Measurements from ENCODE around the gene EIF4E2.
"Not testable (repeated sequence)": the region's sequence is repeated elsewhere in the genome, so short reads cannot be mapped to it uniquely, and the experiment has no call there.

EIF4E2 gene

GRCh38 chr2:232570481-232570880 lies 20.0 kb downstream of the EIF4E2 start:
- not testable (repeated sequence) for DNase-seq

- no peak for DNase-seq
Measured at GRCh38 chr2:232571026-232571474, 20.6 kb downstream of the EIF4E2 start.

- DNase-seq: no peak
Measured at GRCh38 chr2:232573042-232573441, 22.6 kb downstream of the EIF4E2 start.

GRCh38 chr2:232573771-232574435 lies 23.4 kb downstream of the EIF4E2 start:
- DNase-seq: no peak

GRCh38 chr2:232574674-232575403 lies 24.4 kb downstream of the EIF4E2 start:
- no peak for DNase-seq

GRCh38 chr2:232575404-232575746 lies 24.9 kb downstream of the EIF4E2 start:
- DNase-seq: no peak

GRCh38 chr2:232576995-232577394 lies 26.5 kb downstream of the EIF4E2 start:
- no peak for DNase-seq

- no peak for DNase-seq
Measured at GRCh38 chr2:232577841-232578240, 27.4 kb downstream of the EIF4E2 start.

- DNase-seq: no peak
Measured at GRCh38 chr2:232578626-232579025, 28.1 kb downstream of the EIF4E2 start.

GRCh38 chr2:232580648-232580981 lies 30.1 kb downstream of the EIF4E2 start:
- no peak for DNase-seq

- DNase-seq: no peak
Measured at GRCh38 chr2:232581725-232582124, 31.2 kb downstream of the EIF4E2 start.

- DNase-seq: no peak
Measured at GRCh38 chr2:232584238-232584637, 33.7 kb downstream of the EIF4E2 start.

GRCh38 chr2:232586943-232587505 lies 36.5 kb downstream of the EIF4E2 start:
- DNase-seq: no peak

- no peak for DNase-seq
Measured at GRCh38 chr2:232587512-232587911, 37.0 kb downstream of the EIF4E2 start.

GRCh38 chr2:232588031-232588430 lies 37.5 kb downstream of the EIF4E2 start:
- no peak for DNase-seq

- no peak for DNase-seq
Measured at GRCh38 chr2:232588680-232589585, 38.4 kb downstream of the EIF4E2 start.

- no peak for DNase-seq
Measured at GRCh38 chr2:232592772-232593395, 42.4 kb downstream of the EIF4E2 start.

GRCh38 chr2:232593982-232594381 lies 43.5 kb downstream of the EIF4E2 start:
- no peak for DNase-seq

GRCh38 chr2:232597362-232598079 lies 47.0 kb downstream of the EIF4E2 start:
- no peak for DNase-seq

- DNase-seq: no peak
Measured at GRCh38 chr2:232598293-232598692, 47.8 kb downstream of the EIF4E2 start.

GRCh38 chr2:232600053-232600773 lies 49.7 kb downstream of the EIF4E2 start:
- DNase-seq: no peak

Data from T-helper 9 cell (primary cell).